HepG2 (cell line): ENCODE data around the gene CAPZB. TPM values are rescaled to one million over a fixed set of nuclear protein-coding genes. Genes with fewer than 3 reads are reported as not detected.

Experiments used
- DNMT1 ChIP-seq: sonication (generic); formaldehyde crosslinking; IDR thresholded peaks from 2 replicates; pipeline ENCODE4 v1.5.1; 2020; ENCODE audit warnings: mild to moderate bottlenecking, missing genetic modification reagents
- ELF1 ChIP-seq: sonication (generic); formaldehyde crosslinking; IDR thresholded peaks from 2 replicates; pipeline ENCODE4 v1.4.0; 2020; ENCODE audit warnings: missing genetic modification reagents
- GATAD2A ChIP-seq: IDR thresholded peaks from 2 replicates; pipeline ENCODE4 v1.6.1; 2016
- HDAC2 ChIP-seq: sonication (generic); formaldehyde crosslinking; IDR thresholded peaks from 2 replicates; pipeline ENCODE4 v1.4.0; 2020; ENCODE audit warnings: missing genetic modification reagents
- HHEX ChIP-seq: IDR thresholded peaks from 2 replicates; pipeline ENCODE4 v1.6.1; 2016; ENCODE audit warnings: control low read depth
- HMGA1 ChIP-seq: sonication (generic); formaldehyde crosslinking; conservative IDR thresholded peaks from 2 replicates; pipeline ENCODE4 v1.4.0; 2020; ENCODE audit warnings: missing genetic modification reagents
- JUNB ChIP-seq: sonication (generic); formaldehyde crosslinking; IDR thresholded peaks from 2 replicates; pipeline ENCODE4 v1.8.0; 2022; ENCODE audit warnings: missing genetic modification reagents, mild to moderate bottlenecking, borderline replicate concordance
- KLF9 ChIP-seq: IDR thresholded peaks from 2 replicates; pipeline ENCODE4 v1.6.1; 2016; ENCODE audit warnings: low read depth
- KMT2B ChIP-seq: IDR thresholded peaks from 2 replicates; pipeline ENCODE4 v1.6.1; 2016; ENCODE audit warnings: missing genetic modification reagents, missing compliant biosample characterization
- NCOR1 ChIP-seq: fragments of 200-600 bp; sonication (generic); IDR thresholded peaks from 2 replicates; pipeline ENCODE4 v1.7.0; 2017; ENCODE audit warnings: antibody characterized with exemption, low read length, borderline replicate concordance
- REPIN1 ChIP-seq: sonication (generic); formaldehyde crosslinking; IDR thresholded peaks from 2 replicates; pipeline ENCODE4 v1.8.0; 2022; ENCODE audit warnings: missing genetic modification reagents, low read depth, mild to moderate bottlenecking, borderline replicate concordance
- SALL2 ChIP-seq: sonication (generic); formaldehyde crosslinking; IDR thresholded peaks from 2 replicates; pipeline ENCODE4 v1.8.1; 2023; ENCODE audit warnings: mild to moderate bottlenecking, missing genetic modification reagents, inconsistent platforms
- ZBTB38 ChIP-seq: sonication (generic); formaldehyde crosslinking; IDR thresholded peaks from 2 replicates; pipeline ENCODE4 v1.5.1; 2020; ENCODE audit warnings: mild to moderate bottlenecking, missing genetic modification reagents
- ZNF12 ChIP-seq: sonication (generic); formaldehyde crosslinking; IDR thresholded peaks from 2 replicates; pipeline ENCODE4 v1.5.0; 2020; ENCODE audit warnings: missing genetic modification reagents
- ZNF121 ChIP-seq: sonication (generic); formaldehyde crosslinking; IDR thresholded peaks from 2 replicates; pipeline ENCODE4 v1.5.0; 2020; ENCODE audit warnings: mild to moderate bottlenecking, missing genetic modification reagents
- ZNF24 ChIP-seq: fragments of 450-650 bp; IDR thresholded peaks from 2 replicates; pipeline ENCODE4 v1.6.1; 2017; ENCODE audit warnings: antibody characterized with exemption, mild to moderate bottlenecking
- ZNF292 ChIP-seq: sonication (generic); formaldehyde crosslinking; IDR thresholded peaks from 2 replicates; pipeline ENCODE4 v1.8.1; 2022; ENCODE audit warnings: mild to moderate bottlenecking, low read depth, missing genetic modification reagents, borderline replicate concordance
- ZNF3 ChIP-seq: IDR thresholded peaks from 2 replicates; pipeline ENCODE4 v1.7.0; 2017; ENCODE audit warnings: inconsistent platforms
- ZNF335 ChIP-seq: sonication (generic); formaldehyde crosslinking; IDR thresholded peaks from 2 replicates; pipeline ENCODE4 v1.4.0; 2020; ENCODE audit warnings: missing genetic modification reagents
- ZNF34 ChIP-seq: sonication (generic); formaldehyde crosslinking; IDR thresholded peaks from 2 replicates; pipeline ENCODE4 v1.4.0; 2020; ENCODE audit warnings: mild to moderate bottlenecking, missing genetic modification reagents, borderline replicate concordance
- ZNF556 ChIP-seq: sonication (generic); formaldehyde crosslinking; IDR thresholded peaks from 2 replicates; pipeline ENCODE4 v1.4.0; 2020; ENCODE audit warnings: mild to moderate bottlenecking, missing genetic modification reagents, borderline replicate concordance
- ZNF558 ChIP-seq: sonication (generic); formaldehyde crosslinking; IDR thresholded peaks from 2 replicates; pipeline ENCODE4 v1.9.0; 2022; ENCODE audit warnings: mild to moderate bottlenecking, missing genetic modification reagents, borderline replicate concordance
- ZNF768 ChIP-seq: sonication (generic); formaldehyde crosslinking; IDR thresholded peaks from 2 replicates; pipeline ENCODE4 v1.4.0; 2020; ENCODE audit warnings: missing genetic modification reagents
- ZNF780A ChIP-seq: sonication (generic); formaldehyde crosslinking; IDR thresholded peaks from 2 replicates; pipeline ENCODE4 v1.8.0; 2022; ENCODE audit warnings: mild to moderate bottlenecking, missing genetic modification reagents, moderate library complexity
- ZNF816 ChIP-seq: sonication (generic); formaldehyde crosslinking; IDR thresholded peaks from 2 replicates; pipeline ENCODE4 v1.8.0; 2022; ENCODE audit warnings: missing genetic modification reagents, mild to moderate bottlenecking, borderline replicate concordance
- polyA plus RNA-seq, 8 experiments: library from polyadenylated mRNA; depleted of rRNA in 3 of 8; stranded (reverse) in 7 of 8; unstranded in 1 of 8; fragments of >200 nt; fragmentation: Illumina TruSeq in 4 of 8; extraction: Trizol in 4 of 8; gene quantifications; 2 replicates each; pipeline versions ENCODE4 v1.2.1 to v1.2.3, GENCODE V29; 2011 to 2016; ENCODE audit warnings: low read depth in 4 of 8, missing spikeins in 1 of 8, mixed read lengths in 1 of 8; ENCODE audit not compliant: insufficient read depth in 1 of 8
- total RNA-seq, 5 experiments: library from RNA; depleted of rRNA; stranded (reverse); fragments of >200 nt; fragmentation: Illumina TruSeq; extraction: Trizol; gene quantifications; 2 replicates each; pipeline ENCODE4 v1.2.3, GENCODE V29; 2016; ENCODE audit warnings: low read depth in 1 of 5
- TF ChIP-seq, protein P1 (sequence below): sonication (generic); formaldehyde crosslinking; IDR thresholded peaks from 2 replicates; pipeline ENCODE4 v1.9.0; 2022; ENCODE audit warnings: missing genetic modification reagents, mild to moderate bottlenecking, borderline replicate concordance
- TF ChIP-seq, protein P2 (sequence below): sonication (generic); formaldehyde crosslinking; IDR thresholded peaks from 2 replicates; pipeline ENCODE4 v1.4.0; 2020; ENCODE audit warnings: mild to moderate bottlenecking, missing genetic modification reagents
- TF ChIP-seq, protein P3 (sequence below): sonication (generic); formaldehyde crosslinking; IDR thresholded peaks from 2 replicates; pipeline ENCODE4 v1.4.0; 2020; ENCODE audit warnings: mild to moderate bottlenecking, missing genetic modification reagents
- TF ChIP-seq, protein P4 (sequence below): IDR thresholded peaks from 2 replicates; pipeline ENCODE4 v1.6.1; 2012; ENCODE audit warnings: inconsistent platforms
- TF ChIP-seq, protein P5 (sequence below): sonication (generic); formaldehyde crosslinking; IDR thresholded peaks from 2 replicates; pipeline ENCODE4 v1.8.1; 2023; ENCODE audit warnings: mild to moderate bottlenecking, missing genetic modification reagents

The CAPZB gene
- total and polyA plus RNA-seq, 2 of the 13 experiments (the other 11 are each of a cell fraction or from before 2014, with no cell fraction given) = 58.9 to 76.9 TPM

DNA sequence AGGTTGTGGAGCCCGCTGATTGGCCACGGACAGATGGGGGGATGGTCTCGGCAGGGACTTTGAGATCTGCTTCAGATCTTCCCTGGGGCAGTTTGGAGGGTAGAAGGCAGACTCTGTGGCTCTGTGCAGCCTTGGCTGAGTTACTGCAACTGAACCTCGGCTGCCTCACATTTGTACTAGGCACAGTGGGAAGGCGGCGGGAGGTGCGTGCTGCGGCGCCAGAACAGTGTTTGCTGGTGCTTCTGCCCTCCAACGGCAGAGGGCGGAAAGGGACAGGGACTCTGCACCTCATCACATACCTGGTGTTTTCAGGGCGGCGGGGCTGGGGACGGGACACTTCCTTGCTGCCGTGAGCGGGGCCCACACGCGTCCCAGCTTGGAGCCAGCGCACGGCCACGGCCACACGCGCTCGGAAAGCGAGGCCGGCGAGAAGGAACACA, 147.0 kb downstream of the CAPZB start (continued):
- TF ChIP-seq HDAC2 (CRISPR knock-in tag) (peak; percentile 70; the same call in 1 of the 2 replicates), ZNF292 (CRISPR knock-in tag) (peak; percentile 69; the same call in 1 of the 2 replicates), ZNF34 (CRISPR knock-in tag) (no peak), ZNF556 (no peak), DNMT1 (CRISPR knock-in tag) (0 out of 2 replicates have a peak, but pooled peaks have one; percentile 0), ZNF816 (CRISPR knock-in tag) (no peak), REPIN1 (peak; percentile 91), ZNF12 (CRISPR knock-in tag) (peak; percentile 71), GATAD2A (CRISPR knock-in tag) (peak; percentile 69), KMT2B (0 out of 2 replicates have a peak, but pooled peaks have one; percentile 30), NCOR1 (no peak), JUNB (CRISPR knock-in tag) (no peak), SALL2 (CRISPR knock-in tag) (0 out of 2 replicates have a peak, but pooled peaks have one; percentile 13), ZNF780A (no peak), ELF1 (CRISPR knock-in tag) (peak; percentile 33; the same call in 1 of the 2 replicates), ZNF558 (CRISPR knock-in tag) (0 out of 2 replicates have a peak, but pooled peaks have one; percentile 34), HHEX (CRISPR knock-in tag) (no peak), KLF9 (CRISPR knock-in tag) (no peak), ZNF24 (no peak), HMGA1 (no peak), ZNF3 (no peak), ZNF768 (CRISPR knock-in tag) (peak; percentile 57; the same call in 1 of the 2 replicates), ZNF121 (CRISPR knock-in tag) (no peak; the same call in none of the 2 replicates), ZBTB38 (CRISPR knock-in tag) (no peak), ZNF335 (CRISPR knock-in tag) (peak; percentile 79; the same call in 1 of the 2 replicates)
- TF ChIP-seq, protein P1, sequence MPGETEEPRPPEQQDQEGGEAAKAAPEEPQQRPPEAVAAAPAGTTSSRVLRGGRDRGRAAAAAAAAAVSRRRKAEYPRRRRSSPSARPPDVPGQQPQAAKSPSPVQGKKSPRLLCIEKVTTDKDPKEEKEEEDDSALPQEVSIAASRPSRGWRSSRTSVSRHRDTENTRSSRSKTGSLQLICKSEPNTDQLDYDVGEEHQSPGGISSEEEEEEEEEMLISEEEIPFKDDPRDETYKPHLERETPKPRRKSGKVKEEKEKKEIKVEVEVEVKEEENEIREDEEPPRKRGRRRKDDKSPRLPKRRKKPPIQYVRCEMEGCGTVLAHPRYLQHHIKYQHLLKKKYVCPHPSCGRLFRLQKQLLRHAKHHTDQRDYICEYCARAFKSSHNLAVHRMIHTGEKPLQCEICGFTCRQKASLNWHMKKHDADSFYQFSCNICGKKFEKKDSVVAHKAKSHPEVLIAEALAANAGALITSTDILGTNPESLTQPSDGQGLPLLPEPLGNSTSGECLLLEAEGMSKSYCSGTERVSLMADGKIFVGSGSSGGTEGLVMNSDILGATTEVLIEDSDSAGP = peak; percentile 79
- TF ChIP-seq, protein P2, sequence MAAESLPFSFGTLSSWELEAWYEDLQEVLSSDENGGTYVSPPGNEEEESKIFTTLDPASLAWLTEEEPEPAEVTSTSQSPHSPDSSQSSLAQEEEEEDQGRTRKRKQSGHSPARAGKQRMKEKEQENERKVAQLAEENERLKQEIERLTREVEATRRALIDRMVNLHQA (CRISPR knock-in tag) = no peak
- TF ChIP-seq, protein P3, sequence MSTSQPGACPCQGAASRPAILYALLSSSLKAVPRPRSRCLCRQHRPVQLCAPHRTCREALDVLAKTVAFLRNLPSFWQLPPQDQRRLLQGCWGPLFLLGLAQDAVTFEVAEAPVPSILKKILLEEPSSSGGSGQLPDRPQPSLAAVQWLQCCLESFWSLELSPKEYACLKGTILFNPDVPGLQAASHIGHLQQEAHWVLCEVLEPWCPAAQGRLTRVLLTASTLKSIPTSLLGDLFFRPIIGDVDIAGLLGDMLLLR = peak; percentile 69; the same call in 1 of the 2 replicates
- TF ChIP-seq, protein P4, sequence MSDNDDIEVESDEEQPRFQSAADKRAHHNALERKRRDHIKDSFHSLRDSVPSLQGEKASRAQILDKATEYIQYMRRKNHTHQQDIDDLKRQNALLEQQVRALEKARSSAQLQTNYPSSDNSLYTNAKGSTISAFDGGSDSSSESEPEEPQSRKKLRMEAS = peak; percentile 69; the same call in 1 of the 2 replicates
- TF ChIP-seq, protein P5, sequence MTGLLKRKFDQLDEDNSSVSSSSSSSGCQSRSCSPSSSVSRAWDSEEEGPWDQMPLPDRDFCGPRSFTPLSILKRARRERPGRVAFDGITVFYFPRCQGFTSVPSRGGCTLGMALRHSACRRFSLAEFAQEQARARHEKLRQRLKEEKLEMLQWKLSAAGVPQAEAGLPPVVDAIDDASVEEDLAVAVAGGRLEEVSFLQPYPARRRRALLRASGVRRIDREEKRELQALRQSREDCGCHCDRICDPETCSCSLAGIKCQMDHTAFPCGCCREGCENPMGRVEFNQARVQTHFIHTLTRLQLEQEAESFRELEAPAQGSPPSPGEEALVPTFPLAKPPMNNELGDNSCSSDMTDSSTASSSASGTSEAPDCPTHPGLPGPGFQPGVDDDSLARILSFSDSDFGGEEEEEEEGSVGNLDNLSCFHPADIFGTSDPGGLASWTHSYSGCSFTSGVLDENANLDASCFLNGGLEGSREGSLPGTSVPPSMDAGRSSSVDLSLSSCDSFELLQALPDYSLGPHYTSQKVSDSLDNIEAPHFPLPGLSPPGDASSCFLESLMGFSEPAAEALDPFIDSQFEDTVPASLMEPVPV (CRISPR knock-in tag) = peak; percentile 73
